Activated naive CD4-positive, alpha-beta T cell treated with Interleukin-2 at 50 U/mL for 16 hours (primary cell): ENCODE data around the gene SMIM44.
"Not testable (repeated sequence)": the region's sequence is repeated elsewhere in the genome, so short reads cannot be mapped to it uniquely, and the experiment has no call there.

Experiments
- DNase-seq: peaks from one replicate; pipeline ENCODE4 v3.0.0-alpha.2; 2020

SMIM44 gene

GRCh38 chr19:3517638-3518037, 34.4 kb upstream of the SMIM44 start:
- no peak for DNase-seq

GRCh38 chr19:3516675-3517207, 33.5 kb upstream of the SMIM44 start:
- no peak for DNase-seq

GRCh38 chr19:3515891-3516422, 32.7 kb upstream of the SMIM44 start:
- DNase-seq, result no peak

GRCh38 chr19:3514930-3515329, 31.7 kb upstream of the SMIM44 start:
- no peak for DNase-seq

GRCh38 chr19:3513229-3514140, 30.2 kb upstream of the SMIM44 start:
- DNase-seq, result no peak

GRCh38 chr19:3512562-3513228, 29.5 kb upstream of the SMIM44 start:
- DNase-seq, result no peak

- no peak for DNase-seq
These were observed 28.4 kb upstream of the SMIM44 start for GRCh38 chr19:3511506-3512251.

- no peak for DNase-seq
These were observed 27.5 kb upstream of the SMIM44 start for GRCh38 chr19:3510727-3511126.

- DNase-seq, result peak; percentile 37
These were observed 26.3 kb upstream of the SMIM44 start for GRCh38 chr19:3509566-3509989.

- DNase-seq, result no peak
These were observed 25.7 kb upstream of the SMIM44 start for GRCh38 chr19:3508771-3509535.

GRCh38 chr19:3508121-3508661, 24.9 kb upstream of the SMIM44 start:
- not testable (repeated sequence) for DNase-seq

- DNase-seq, result peak; percentile 55
These were observed 24.3 kb upstream of the SMIM44 start for GRCh38 chr19:3507371-3508120.

- peak; percentile 27 for DNase-seq
These were observed 23.4 kb upstream of the SMIM44 start for GRCh38 chr19:3506384-3507340.

GRCh38 chr19:3505598-3506383, 22.6 kb upstream of the SMIM44 start, which contains the start of gene FZR1:
Gene FZR1 (plus strand): TSS chr19:3506311. CDS start chr19:3522990, 16,679 bp downstream.
- DNase-seq, result peak; percentile 99

- DNase-seq, result no peak
These were observed 21.5 kb upstream of the SMIM44 start for GRCh38 chr19:3504735-3505134.

- no peak for DNase-seq
These were observed 19.9 kb upstream of the SMIM44 start for GRCh38 chr19:3503036-3503572.

GRCh38 chr19:3501780-3502179, 18.5 kb upstream of the SMIM44 start:
- DNase-seq, result no peak

- peak; percentile 98 for DNase-seq
These were observed 17.3 kb upstream of the SMIM44 start, which contains the start of gene DOHH for GRCh38 chr19:3500429-3501101. Gene DOHH (minus strand): TSS chr19:3500674. CDS start chr19:3496814, 3,860 bp downstream.
